ENCODE measurements around the gene IRS1.
A peak's percentile ranks its signal among the peaks of the same experiment; 100 is the strongest.

IRS1 gene

GRCh38 chr2:226780431-226780830 lies 19.2 kb downstream of the IRS1 start:
- Histone ChIP-seq H3K27me3 (ENCODE audit: control insufficient read depth in 5 of 5, insufficient read depth in 4 of 5, low read length in 5 of 5) (no peaks in the 10 kb centered on the region), H3K9ac (ENCODE audit: low read length in 5 of 5) (no peak overlapping the region), H3K36me3 (ENCODE audit: control insufficient read depth in 5 of 5, insufficient read depth in 5 of 5, low read length in 5 of 5) (peaks cover 0 to 8% (median 6%) of the 10 kb centered on the region in 5 donors), H3K4me3 (ENCODE audit: low read depth in 1 of 5, low read length in 5 of 5) (no peak overlapping the region), H3K9me3 (ENCODE audit: control insufficient read depth in 5 of 5, low read length in 5 of 5) (peaks cover 0 to 3% (median 0%) of the 10 kb centered on the region in 5 donors), H3K27ac (ENCODE audit: low read depth, low read length) (no peak overlapping the region), H3K4me1 (ENCODE audit: control insufficient read depth in 5 of 5, insufficient read depth in 5 of 5, low read length in 5 of 5) (peaks cover 0 to 9% (median 0%) of the 10 kb centered on the region in 5 donors)

- Histone ChIP-seq H3K27me3 (ENCODE audit: control insufficient read depth in 5 of 5, insufficient read depth in 4 of 5, low read length in 5 of 5) (no peaks in the 10 kb centered on the region), H3K4me1 (ENCODE audit: control insufficient read depth in 5 of 5, insufficient read depth in 5 of 5, low read length in 5 of 5) (peaks cover 2 to 20% (median 10%) of the 10 kb centered on the region in 5 donors)
These were observed 22.0 kb downstream of the IRS1 start for GRCh38 chr2:226777611-226778010.

GRCh38 chr2:226776104-226776503 lies 23.5 kb downstream of the IRS1 start:
- Histone ChIP-seq H3K4me3 (ENCODE audit: low read depth in 1 of 5, low read length in 5 of 5) (no peak overlapping the region), H3K9me3 (ENCODE audit: control insufficient read depth in 5 of 5, low read length in 5 of 5) (peaks cover 0 to 11% (median 0%) of the 10 kb centered on the region in 5 donors), H3K27ac (ENCODE audit: low read depth, low read length) (peak overlapping the region; percentile 43), H3K36me3 (ENCODE audit: control insufficient read depth in 5 of 5, insufficient read depth in 5 of 5, low read length in 5 of 5) (peaks cover 0 to 15% (median 12%) of the 10 kb centered on the region in 5 donors), H3K9ac (ENCODE audit: low read length in 5 of 5) (no peak overlapping the region), H3K4me1 (ENCODE audit: control insufficient read depth in 5 of 5, insufficient read depth in 5 of 5, low read length in 5 of 5) (peaks cover 2 to 27% (median 20%) of the 10 kb centered on the region in 5 donors), H3K27me3 (ENCODE audit: control insufficient read depth in 5 of 5, insufficient read depth in 4 of 5, low read length in 5 of 5) (no peaks in the 10 kb centered on the region)

More at GRCh38 chr2:226777611-226778010, 22.0 kb downstream of the IRS1 start:
- no peak overlapping the region for H3K4me3 ChIP-seq (ENCODE audit: low read depth in 1 of 5, low read length in 5 of 5)
- peaks cover 0 to 14% (median 12%) of the 10 kb centered on the region in 5 donors for H3K36me3 ChIP-seq (ENCODE audit: control insufficient read depth in 5 of 5, insufficient read depth in 5 of 5, low read length in 5 of 5)
- H3K9me3 ChIP-seq (ENCODE audit: control insufficient read depth in 5 of 5, low read length in 5 of 5), result peaks cover 0 to 11% (median 0%) of the 10 kb centered on the region in 5 donors
- no peak overlapping the region for H3K27ac ChIP-seq (ENCODE audit: low read depth, low read length)
- H3K9ac ChIP-seq (ENCODE audit: low read length in 5 of 5), result no peak overlapping the region

GRCh38 chr2:226775032-226775509 lies 24.5 kb downstream of the IRS1 start:
- H3K4me1 ChIP-seq (ENCODE audit: control insufficient read depth in 5 of 5, insufficient read depth in 5 of 5, low read length in 5 of 5), result peaks cover 2 to 31% (median 20%) of the 10 kb centered on the region in 5 donors
- H3K9me3 ChIP-seq (ENCODE audit: control insufficient read depth in 5 of 5, low read length in 5 of 5), result peaks cover 0 to 11% (median 0%) of the 10 kb centered on the region in 5 donors
- H3K27ac ChIP-seq (ENCODE audit: low read depth, low read length), result no peak overlapping the region
- H3K9ac ChIP-seq (ENCODE audit: low read length in 5 of 5), result no peak overlapping the region
- H3K36me3 ChIP-seq (ENCODE audit: control insufficient read depth in 5 of 5, insufficient read depth in 5 of 5, low read length in 5 of 5), result peaks cover 0 to 20% (median 16%) of the 10 kb centered on the region in 5 donors
- no peak overlapping the region for H3K4me3 ChIP-seq (ENCODE audit: low read depth in 1 of 5, low read length in 5 of 5)
- H3K27me3 ChIP-seq (ENCODE audit: control insufficient read depth in 5 of 5, insufficient read depth in 4 of 5, low read length in 5 of 5), result no peaks in the 10 kb centered on the region

- peaks cover 0 to 20% (median 11%) of the 10 kb centered on the region in 5 donors for H3K36me3 ChIP-seq (ENCODE audit: control insufficient read depth in 5 of 5, insufficient read depth in 5 of 5, low read length in 5 of 5)
- no peaks in the 10 kb centered on the region for H3K27me3 ChIP-seq (ENCODE audit: control insufficient read depth in 5 of 5, insufficient read depth in 4 of 5, low read length in 5 of 5)
- peaks cover 0 to 11% (median 0%) of the 10 kb centered on the region in 5 donors for H3K9me3 ChIP-seq (ENCODE audit: control insufficient read depth in 5 of 5, low read length in 5 of 5)
- no peak overlapping the region for H3K4me3 ChIP-seq (ENCODE audit: low read depth in 1 of 5, low read length in 5 of 5)
- peak overlapping the region; percentile 63 for H3K27ac ChIP-seq (ENCODE audit: low read depth, low read length)
- peak overlapping the region in 2 of 5 donors; percentile 20 to 28 for H3K9ac ChIP-seq (ENCODE audit: low read length in 5 of 5)
- peaks cover 4 to 42% (median 20%) of the 10 kb centered on the region in 5 donors for H3K4me1 ChIP-seq (ENCODE audit: control insufficient read depth in 5 of 5, insufficient read depth in 5 of 5, low read length in 5 of 5)
These were observed 26.3 kb downstream of the IRS1 start for GRCh38 chr2:226773291-226773690.

GRCh38 chr2:226772389-226773179 lies 27.0 kb downstream of the IRS1 start:
- Histone ChIP-seq H3K4me1 (ENCODE audit: control insufficient read depth in 5 of 5, insufficient read depth in 5 of 5, low read length in 5 of 5) (peaks cover 4 to 42% (median 20%) of the 10 kb centered on the region in 5 donors), H3K27me3 (ENCODE audit: control insufficient read depth in 5 of 5, insufficient read depth in 4 of 5, low read length in 5 of 5) (no peaks in the 10 kb centered on the region), H3K4me3 (ENCODE audit: low read depth in 1 of 5, low read length in 5 of 5) (no peak overlapping the region), H3K36me3 (ENCODE audit: control insufficient read depth in 5 of 5, insufficient read depth in 5 of 5, low read length in 5 of 5) (peaks cover 0 to 20% (median 11%) of the 10 kb centered on the region in 5 donors), H3K9me3 (ENCODE audit: control insufficient read depth in 5 of 5, low read length in 5 of 5) (peaks cover 0 to 11% (median 0%) of the 10 kb centered on the region in 5 donors), H3K9ac (ENCODE audit: low read length in 5 of 5) (peak overlapping the region in 2 of 5 donors; percentile 11 to 28), H3K27ac (ENCODE audit: low read depth, low read length) (peak overlapping the region; percentile 63)

- Histone ChIP-seq H3K36me3 (ENCODE audit: control insufficient read depth in 5 of 5, insufficient read depth in 5 of 5, low read length in 5 of 5) (peaks cover 0 to 17% (median 11%) of the 10 kb centered on the region in 5 donors), H3K27ac (ENCODE audit: low read depth, low read length) (peak overlapping the region; percentile 35), H3K9me3 (ENCODE audit: control insufficient read depth in 5 of 5, low read length in 5 of 5) (peaks cover 0 to 11% (median 0%) of the 10 kb centered on the region in 5 donors), H3K27me3 (ENCODE audit: control insufficient read depth in 5 of 5, insufficient read depth in 4 of 5, low read length in 5 of 5) (no peaks in the 10 kb centered on the region), H3K4me3 (ENCODE audit: low read depth in 1 of 5, low read length in 5 of 5) (no peak overlapping the region), H3K9ac (ENCODE audit: low read length in 5 of 5) (no peak overlapping the region), H3K4me1 (ENCODE audit: control insufficient read depth in 5 of 5, insufficient read depth in 5 of 5, low read length in 5 of 5) (peaks cover 4 to 42% (median 22%) of the 10 kb centered on the region in 5 donors)
These were observed 28.6 kb downstream of the IRS1 start for GRCh38 chr2:226771067-226771466.

- Histone ChIP-seq H3K36me3 (ENCODE audit: control insufficient read depth in 5 of 5, insufficient read depth in 5 of 5, low read length in 5 of 5) (peaks cover 0 to 5% (median 3%) of the 10 kb centered on the region in 5 donors), H3K9me3 (ENCODE audit: control insufficient read depth in 5 of 5, low read length in 5 of 5) (peaks cover 0 to 2% (median 0%) of the 10 kb centered on the region in 5 donors), H3K27ac (ENCODE audit: low read depth, low read length) (peak overlapping the region; percentile 71), H3K27me3 (ENCODE audit: control insufficient read depth in 5 of 5, insufficient read depth in 4 of 5, low read length in 5 of 5) (no peaks in the 10 kb centered on the region), H3K9ac (ENCODE audit: low read length in 5 of 5) (no peak overlapping the region), H3K4me3 (ENCODE audit: low read depth in 1 of 5, low read length in 5 of 5) (no peak overlapping the region), H3K4me1 (ENCODE audit: control insufficient read depth in 5 of 5, insufficient read depth in 5 of 5, low read length in 5 of 5) (peaks cover 0 to 33% (median 11%) of the 10 kb centered on the region in 5 donors)
These were observed 32.4 kb downstream of the IRS1 start for GRCh38 chr2:226767056-226767813.

GRCh38 chr2:226766352-226767055 lies 33.1 kb downstream of the IRS1 start:
- no peaks in the 10 kb centered on the region for H3K27me3 ChIP-seq (ENCODE audit: control insufficient read depth in 5 of 5, insufficient read depth in 4 of 5, low read length in 5 of 5)
- H3K4me1 ChIP-seq (ENCODE audit: control insufficient read depth in 5 of 5, insufficient read depth in 5 of 5, low read length in 5 of 5), result peaks cover 0 to 26% (median 5%) of the 10 kb centered on the region in 5 donors
- peak overlapping the region; percentile 71 for H3K27ac ChIP-seq (ENCODE audit: low read depth, low read length)
- no peak overlapping the region for H3K9ac ChIP-seq (ENCODE audit: low read length in 5 of 5)
- peaks cover 0 to 5% (median 3%) of the 10 kb centered on the region in 5 donors for H3K36me3 ChIP-seq (ENCODE audit: control insufficient read depth in 5 of 5, insufficient read depth in 5 of 5, low read length in 5 of 5)
- H3K4me3 ChIP-seq (ENCODE audit: low read depth in 1 of 5, low read length in 5 of 5), result no peak overlapping the region
- H3K9me3 ChIP-seq (ENCODE audit: control insufficient read depth in 5 of 5, low read length in 5 of 5), result peaks cover 0 to 2% (median 0%) of the 10 kb centered on the region in 5 donors

Measured in subcutaneous abdominal adipose tissue (tissue), 5 donors.